ENCODE measurements around the gene GBP2. TPM values are rescaled to one million over a fixed set of nuclear protein-coding genes. Genes with fewer than 3 reads are reported as not detected.
A peak's percentile ranks its signal among the peaks of the same experiment; 100 is the strongest.

GBP2 gene
- total RNA-seq, 3 donors from 2014 or later: 65.4 to 128 (median 68.9) TPM

DNA sequence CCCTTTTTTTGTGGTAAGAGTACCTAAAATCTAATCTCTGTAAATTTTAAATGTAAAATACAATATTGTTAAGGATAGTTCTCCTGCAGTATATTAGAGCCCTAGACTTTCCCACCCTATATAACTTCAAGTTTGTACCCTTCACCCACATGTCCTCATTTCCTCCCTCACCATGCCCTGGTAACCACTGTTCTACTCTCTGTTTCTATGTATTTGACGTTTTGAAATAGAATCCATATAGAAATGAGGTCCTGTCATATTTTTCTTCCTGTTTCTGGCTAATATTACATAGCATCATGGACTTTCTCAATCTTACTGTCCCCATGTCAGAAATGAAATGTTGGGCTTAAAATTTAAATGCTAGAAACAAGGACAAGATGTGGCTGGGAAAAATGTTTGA, 25.1 kb upstream of the GBP2 start:
- Histone ChIP-seq H3K9me3 (no peaks in the 10 kb centered on the region), H3K4me1 (ENCODE audit: low read depth) (no peaks in the 10 kb centered on the region), H3K36me3 (ENCODE audit: low read depth) (no peaks in the 10 kb centered on the region), H3K4me3 (no peak overlapping the region)
- no peak for DNase-seq
- intact Hi-C loops (cut with DNase I, micrococcal nuclease): no loop called here
- ATAC-seq: no peak
- TF ChIP-seq, protein P1, sequence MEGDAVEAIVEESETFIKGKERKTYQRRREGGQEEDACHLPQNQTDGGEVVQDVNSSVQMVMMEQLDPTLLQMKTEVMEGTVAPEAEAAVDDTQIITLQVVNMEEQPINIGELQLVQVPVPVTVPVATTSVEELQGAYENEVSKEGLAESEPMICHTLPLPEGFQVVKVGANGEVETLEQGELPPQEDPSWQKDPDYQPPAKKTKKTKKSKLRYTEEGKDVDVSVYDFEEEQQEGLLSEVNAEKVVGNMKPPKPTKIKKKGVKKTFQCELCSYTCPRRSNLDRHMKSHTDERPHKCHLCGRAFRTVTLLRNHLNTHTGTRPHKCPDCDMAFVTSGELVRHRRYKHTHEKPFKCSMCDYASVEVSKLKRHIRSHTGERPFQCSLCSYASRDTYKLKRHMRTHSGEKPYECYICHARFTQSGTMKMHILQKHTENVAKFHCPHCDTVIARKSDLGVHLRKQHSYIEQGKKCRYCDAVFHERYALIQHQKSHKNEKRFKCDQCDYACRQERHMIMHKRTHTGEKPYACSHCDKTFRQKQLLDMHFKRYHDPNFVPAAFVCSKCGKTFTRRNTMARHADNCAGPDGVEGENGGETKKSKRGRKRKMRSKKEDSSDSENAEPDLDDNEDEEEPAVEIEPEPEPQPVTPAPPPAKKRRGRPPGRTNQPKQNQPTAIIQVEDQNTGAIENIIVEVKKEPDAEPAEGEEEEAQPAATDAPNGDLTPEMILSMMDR (IDR thresholded peaks at IDR 0.05): no peak

DNA sequence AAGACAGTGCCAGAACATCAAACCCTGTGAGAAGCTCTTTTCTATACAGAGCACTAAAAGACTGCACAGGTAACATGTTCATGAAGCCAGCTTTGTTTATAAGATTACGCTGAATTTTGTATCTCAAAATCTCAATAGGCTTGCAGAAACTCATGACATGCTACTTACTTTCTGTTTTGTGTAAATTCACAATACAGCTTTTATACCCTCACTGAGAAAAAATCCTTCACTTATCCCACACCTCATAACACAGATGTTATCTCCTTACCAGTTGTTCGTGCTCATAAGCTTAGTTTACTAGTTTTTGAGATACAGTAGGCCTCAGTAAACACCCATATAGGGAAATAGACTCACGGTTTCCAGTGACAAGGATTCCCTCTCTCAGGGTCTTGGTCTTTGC, 24.1 kb upstream of the GBP2 start:
- TF ChIP-seq, protein P1 (IDR thresholded peaks at IDR 0.05): no peak
- no peak for DNase-seq
- no peak overlapping the region for H3K4me3 ChIP-seq
- H3K9me3 ChIP-seq: no peaks in the 10 kb centered on the region
- intact Hi-C loops (cut with DNase I, micrococcal nuclease): no loop called here
- no peaks in the 10 kb centered on the region for H3K36me3 ChIP-seq (ENCODE audit: low read depth)
- no peak for ATAC-seq
- no peaks in the 10 kb centered on the region for H3K4me1 ChIP-seq (ENCODE audit: low read depth)

DNA sequence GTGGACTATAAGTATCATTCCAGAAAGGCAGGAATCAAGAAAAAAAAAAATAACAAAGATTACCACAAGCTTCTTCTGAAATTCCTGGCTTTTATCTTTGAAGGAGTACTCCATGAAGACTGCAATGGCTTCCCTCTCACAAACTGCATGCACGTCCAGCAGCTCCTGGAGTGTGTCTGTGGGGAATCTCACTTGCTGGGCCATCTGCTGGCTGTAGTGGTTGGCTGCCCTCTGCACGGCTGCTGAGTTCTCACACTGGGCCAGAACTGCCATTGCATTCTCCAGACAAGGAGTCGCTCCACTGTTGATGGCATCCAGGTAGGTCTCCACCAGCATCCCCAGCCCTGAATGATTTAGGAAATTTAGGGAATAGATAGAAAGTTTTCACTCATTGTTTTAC, 23.3 kb upstream of the GBP2 start:
- ATAC-seq (peak; percentile 66), DNase-seq (peak in 2 of 3 donors; percentile 30 to 47)
- no peaks in the 10 kb centered on the region for H3K9me3 ChIP-seq
- intact Hi-C loops (cut with DNase I, micrococcal nuclease): no loop called here
- TF ChIP-seq, protein P1 (IDR thresholded peaks at IDR 0.05): no peak
- H3K4me1 ChIP-seq (ENCODE audit: low read depth): no peaks in the 10 kb centered on the region
- no peaks in the 10 kb centered on the region for H3K36me3 ChIP-seq (ENCODE audit: low read depth)
- H3K4me3 ChIP-seq: no peak overlapping the region

DNA sequence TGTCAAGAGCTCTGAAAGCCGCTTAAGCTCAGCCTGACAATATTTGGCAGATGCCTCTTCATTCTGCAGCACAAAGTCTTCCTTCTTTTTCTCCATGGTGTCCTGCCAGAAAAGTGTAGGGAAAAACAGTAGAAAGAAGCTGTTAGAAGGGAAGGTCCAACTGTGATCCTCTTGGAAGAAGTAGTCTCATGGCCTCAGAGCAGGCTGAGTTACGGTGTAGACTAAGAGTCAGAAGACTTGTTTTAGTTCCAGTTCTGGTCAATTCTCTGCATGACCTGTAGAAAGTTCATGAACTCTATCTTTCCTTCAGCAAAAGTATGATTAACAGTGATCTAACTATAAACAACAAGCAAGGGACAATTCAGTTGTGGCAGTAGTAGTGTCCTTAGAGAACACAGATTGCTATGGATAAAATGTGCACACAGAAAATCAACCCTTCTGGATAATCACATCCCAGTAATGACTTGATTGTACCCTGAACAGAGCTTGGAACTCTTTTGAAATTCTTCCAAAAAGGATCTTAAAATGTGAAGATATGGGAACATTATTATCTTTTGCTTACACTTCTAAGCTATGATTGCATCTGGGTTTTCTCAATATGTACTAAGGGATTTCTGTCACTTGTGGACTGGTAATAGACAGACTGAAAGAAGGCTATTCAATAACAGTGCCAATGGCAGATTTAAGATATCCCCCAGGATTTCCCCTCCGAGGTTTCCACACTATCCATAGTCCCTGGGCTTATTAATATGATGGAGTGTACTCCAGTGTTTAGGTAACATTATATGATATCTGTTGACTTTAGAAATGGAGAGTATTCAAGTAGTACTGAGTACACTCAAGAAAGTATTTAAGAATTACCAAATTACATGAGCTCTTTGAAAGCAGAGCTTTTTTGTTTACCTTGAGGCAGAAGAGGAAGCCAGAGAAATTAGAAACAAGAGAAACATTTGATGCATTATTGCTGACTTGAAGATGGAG, 22.1 kb upstream of the GBP2 start:
- Histone ChIP-seq H3K4me1 (ENCODE audit: low read depth) (no peaks in the 10 kb centered on the region), H3K36me3 (ENCODE audit: low read depth) (no peaks in the 10 kb centered on the region), H3K9me3 (no peaks in the 10 kb centered on the region), H3K4me3 (no peak overlapping the region)
- DNase-seq: no peak
- TF ChIP-seq, protein P1 (IDR thresholded peaks at IDR 0.05): no peak
- ATAC-seq: no peak
- intact Hi-C loops (cut with DNase I, micrococcal nuclease): no loop called here

DNA sequence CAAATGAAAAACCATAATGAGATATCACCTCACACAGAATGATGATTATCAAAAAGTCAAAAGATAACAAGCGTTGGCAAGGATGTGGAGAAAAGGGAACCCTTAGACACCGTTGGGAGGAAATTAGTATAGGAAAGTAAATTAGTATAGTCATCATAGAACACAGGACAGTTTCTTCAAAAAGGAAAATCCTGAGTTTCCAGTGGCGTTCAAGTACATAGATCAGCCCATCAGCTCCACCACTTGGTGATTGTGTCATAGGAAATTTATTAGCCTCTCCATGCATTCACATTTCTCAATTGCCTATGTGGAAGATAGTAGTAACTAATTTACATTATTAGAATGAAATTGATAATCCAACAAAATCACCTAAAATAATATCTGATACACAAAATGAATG, 20.8 kb upstream of the GBP2 start:
- DNase-seq (no peak), ATAC-seq (no peak)
- Histone ChIP-seq H3K9me3 (no peaks in the 10 kb centered on the region), H3K4me1 (ENCODE audit: low read depth) (no peaks in the 10 kb centered on the region), H3K36me3 (ENCODE audit: low read depth) (no peaks in the 10 kb centered on the region), H3K4me3 (no peak overlapping the region)
- intact Hi-C loops (cut with DNase I, micrococcal nuclease): no loop called here
- TF ChIP-seq, protein P1 (IDR thresholded peaks at IDR 0.05): no peak

Measured in mucosa of descending colon (tissue), 3 donors.